Left colon (tissue), 2 donors: ENCODE data around the gene GGT5. TPM values are rescaled to one million over a fixed set of nuclear protein-coding genes. Genes with fewer than 3 reads are reported as not detected.
"Not testable (repeated sequence)": the region's sequence is repeated elsewhere in the genome, so short reads cannot be mapped to it uniquely, and the experiment has no call there.

Source experiments
- ATAC-seq: fragments of 200-7000 bp; cut with Tn5 transposase; one replicate; pipeline ENCODE4 v1.9.1; 2020; ENCODE audit warnings: mild to moderate bottlenecking, moderate library complexity
- DNase-seq, 2 donors: peaks; one replicate each; pipeline ENCODE4 v3.0.0-alpha.2; 2020
- intact Hi-C, 2 donors: fragments of 100-400 bp; cut with DNase I in 1 of 2; cut with micrococcal nuclease in 1 of 2; formaldehyde crosslinking; loops; one replicate each; pipeline versions ENCODE4 v1.11.2 to v1.14.0; 2022; cut with DNase I, micrococcal nuclease
- total RNA-seq, 2 donors: library from RNA; stranded (reverse); fragmentation: NEBNext Ultra II Directional; extraction: Animal tissue kit (Norgen Biotek cat#: 25700); gene quantifications; one replicate each; pipeline ENCODE4 v1.2.1, GENCODE V29; 2021
- donor health status: DM: no; HTN: no; CAD: no.
- donor health status: DM: yes; HTN: yes; CAD: no.

Gene GGT5
- total RNA-seq, 2 donors from 2014 or later = 3.7 to 6.7 TPM

DNA sequence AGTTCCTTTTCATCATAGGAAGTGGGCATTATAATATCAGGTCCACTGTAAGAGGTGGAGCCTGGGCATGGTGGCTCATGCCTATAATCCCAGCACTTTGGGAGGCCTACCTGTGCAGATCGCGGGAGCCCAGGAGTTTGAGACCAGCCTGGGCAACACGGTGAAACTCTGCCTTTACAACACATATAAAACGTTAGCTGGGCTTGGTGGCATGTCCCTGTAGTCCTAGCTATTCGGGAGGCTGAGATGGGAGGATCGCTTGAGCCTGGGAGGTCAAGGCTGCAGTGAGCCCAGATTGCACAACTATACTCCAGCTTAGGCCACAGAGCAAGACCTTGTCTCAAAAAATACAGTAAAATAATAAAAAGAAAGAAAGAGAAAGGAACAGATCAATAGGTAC, 21.6 kb upstream of the GGT5 start:
- intact Hi-C loops, DNase-seq, ATAC-seq: not testable (repeated sequence)

DNA sequence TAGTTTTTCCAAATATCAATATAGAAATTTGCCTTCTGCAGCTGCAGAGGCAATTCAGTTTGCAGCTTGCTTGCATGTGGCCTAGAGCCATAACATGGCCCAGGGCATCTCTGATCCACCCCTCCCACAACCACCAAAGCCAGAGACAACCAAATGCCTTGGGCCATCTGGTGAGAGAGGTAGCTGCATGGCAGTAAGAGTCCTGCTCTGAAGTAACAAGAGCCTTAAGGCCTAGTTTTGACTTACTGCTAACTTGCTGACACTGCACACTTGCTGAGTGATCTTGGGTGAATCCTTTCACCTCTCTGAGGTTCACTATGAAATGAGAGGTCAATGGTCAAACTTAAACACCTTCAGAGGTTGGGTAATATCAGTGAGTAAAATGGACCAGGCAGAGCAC, 20.9 kb upstream of the GGT5 start:
- ATAC-seq (no peak), DNase-seq (no peak)
- intact Hi-C loops = no loop called here

DNA sequence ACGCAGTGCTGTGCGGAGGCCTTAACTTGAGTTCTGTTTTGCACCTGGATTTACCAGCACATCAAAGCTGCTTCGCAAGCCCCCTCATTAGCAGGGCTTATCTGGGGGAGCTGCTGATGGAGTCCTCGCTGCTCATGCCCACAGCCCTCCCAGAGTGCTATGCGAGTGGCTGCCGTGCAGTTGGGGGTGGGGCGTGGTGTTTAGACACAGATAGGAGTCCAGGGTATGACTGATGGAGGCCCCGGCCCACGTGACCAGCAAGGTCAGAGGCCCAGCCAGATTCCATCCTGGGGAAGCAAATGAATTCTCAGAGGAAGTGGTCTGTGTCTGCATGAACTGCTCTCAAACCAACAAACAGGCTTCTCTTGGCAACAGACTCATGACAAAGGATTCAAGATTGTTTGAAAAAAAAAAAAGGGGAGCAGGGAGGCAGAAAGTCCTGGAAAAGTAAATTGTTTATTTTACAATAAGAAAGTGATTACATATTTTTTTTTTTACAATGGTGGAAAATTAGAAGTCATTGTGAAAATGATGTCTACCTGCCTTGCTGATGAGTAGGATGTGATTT, 19.5 kb upstream of the GGT5 start:
- DNase-seq, intact Hi-C loops, ATAC-seq: not testable (repeated sequence)

DNA sequence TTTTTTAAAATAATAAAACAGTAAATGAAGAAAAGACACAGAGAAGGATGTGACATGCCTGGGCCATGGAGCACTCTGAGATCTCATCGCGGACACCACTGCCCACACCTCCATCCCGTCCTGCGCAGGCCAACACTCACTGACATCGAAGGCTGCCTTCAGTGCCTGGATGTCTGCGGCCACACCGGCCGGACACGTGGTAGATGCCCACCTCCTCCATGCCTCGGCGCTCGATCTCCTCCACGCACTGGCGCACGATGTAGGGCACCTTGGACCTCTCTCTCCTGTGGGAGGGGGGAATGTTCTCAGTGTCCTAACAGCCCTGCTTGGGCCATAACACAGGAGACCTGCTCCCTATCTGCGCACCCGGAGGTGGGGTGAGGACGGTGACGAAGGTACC, 18.6 kb upstream of the GGT5 start:
- DNase-seq, intact Hi-C loops, ATAC-seq: not testable (repeated sequence)

DNA sequence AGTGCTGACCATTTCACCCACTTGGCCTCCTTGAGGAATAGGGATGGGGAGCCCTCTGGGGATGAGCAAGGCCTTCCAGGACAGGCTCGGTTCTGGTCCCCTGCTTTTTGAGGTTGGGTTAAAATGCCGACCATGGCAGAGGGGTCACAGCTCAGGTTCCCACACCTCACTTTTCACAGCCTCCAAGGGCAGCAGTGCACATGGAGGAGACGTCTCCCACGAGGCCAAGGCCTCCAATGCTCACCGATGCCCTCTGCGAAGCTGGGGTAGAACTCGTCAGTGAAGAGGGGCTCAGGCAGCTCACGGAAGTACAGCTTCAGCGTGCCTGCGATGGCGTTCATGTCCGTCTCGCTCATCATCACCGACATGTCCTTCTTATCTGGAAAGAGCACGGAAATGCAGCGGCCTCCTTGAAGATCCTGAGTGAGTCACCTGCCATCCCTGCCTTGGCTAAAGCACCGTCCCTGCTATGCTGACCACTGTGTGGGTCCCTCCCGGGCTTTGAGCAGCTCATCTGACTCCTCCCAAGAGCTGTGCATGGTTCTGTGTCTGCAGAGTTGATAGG, 17.4 kb upstream of the GGT5 start:
- intact Hi-C loops, DNase-seq, ATAC-seq: not testable (repeated sequence)

DNA sequence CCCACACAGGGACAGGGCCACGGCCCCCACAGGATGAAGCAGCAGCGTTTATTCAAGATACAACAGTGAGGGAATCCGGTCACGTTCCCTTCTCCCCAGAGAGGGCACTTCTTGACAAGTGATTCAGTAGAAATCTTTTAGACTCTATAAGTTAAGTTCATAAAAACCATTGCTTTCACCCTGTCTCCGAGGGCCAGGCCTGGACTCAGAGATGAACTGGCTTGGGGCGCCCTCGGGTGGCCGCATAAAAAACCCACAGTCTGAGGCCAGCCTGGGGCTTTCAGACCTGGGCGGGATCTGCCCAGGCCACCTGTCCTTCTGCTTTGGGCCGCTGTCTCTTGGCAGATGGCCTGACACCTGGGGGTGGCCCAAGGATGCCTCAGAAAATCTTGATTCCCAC, 14.6 kb upstream of the GGT5 start:
- peak; percentile 54 for ATAC-seq
- peak; percentile 67 to 74 for DNase-seq
- intact Hi-C loops = not testable (repeated sequence)

DNA sequence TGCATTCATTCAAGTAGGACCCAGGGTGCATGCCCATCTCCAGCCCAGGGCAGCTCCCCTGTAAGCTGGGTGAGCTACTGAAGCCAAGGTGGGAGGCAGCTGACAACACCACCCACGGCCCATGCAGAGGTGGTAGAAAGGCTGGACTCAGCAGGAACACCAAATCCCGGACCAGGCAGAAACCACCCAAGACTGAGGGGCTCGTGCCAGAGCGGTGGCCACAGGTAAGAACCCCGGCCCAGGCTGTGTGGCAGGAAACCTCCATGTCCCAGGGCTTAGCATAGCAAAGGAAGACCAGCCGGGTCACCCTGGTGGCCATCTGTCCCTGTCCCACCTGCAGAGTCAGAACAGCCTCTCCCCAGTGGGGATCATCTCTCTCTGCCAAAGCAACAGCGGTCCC, 11.9 kb upstream of the GGT5 start:
- intact Hi-C loops, DNase-seq, ATAC-seq: not testable (repeated sequence)

DNA sequence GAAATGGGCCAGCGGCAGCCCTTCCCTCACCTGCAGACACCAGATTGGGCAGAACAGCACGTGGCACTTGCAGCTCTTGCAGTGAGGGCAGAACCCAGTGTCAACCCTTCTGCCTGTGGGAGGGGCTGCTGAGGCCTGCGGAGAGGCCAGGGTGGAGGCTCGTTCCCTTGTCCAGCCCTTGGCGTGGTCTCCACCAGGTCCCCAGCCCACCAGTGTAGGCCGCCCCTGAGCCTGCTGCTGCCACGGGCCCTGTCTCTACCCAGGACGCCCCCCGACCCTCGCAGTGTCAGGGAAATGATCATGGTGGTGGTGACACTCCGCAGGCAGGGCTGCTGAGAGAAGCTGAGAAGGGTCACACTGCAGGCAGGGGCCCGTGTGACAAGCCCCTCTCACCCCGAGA, 11.3 kb upstream of the GGT5 start:
- DNase-seq, ATAC-seq, intact Hi-C loops: not testable (repeated sequence)

DNA sequence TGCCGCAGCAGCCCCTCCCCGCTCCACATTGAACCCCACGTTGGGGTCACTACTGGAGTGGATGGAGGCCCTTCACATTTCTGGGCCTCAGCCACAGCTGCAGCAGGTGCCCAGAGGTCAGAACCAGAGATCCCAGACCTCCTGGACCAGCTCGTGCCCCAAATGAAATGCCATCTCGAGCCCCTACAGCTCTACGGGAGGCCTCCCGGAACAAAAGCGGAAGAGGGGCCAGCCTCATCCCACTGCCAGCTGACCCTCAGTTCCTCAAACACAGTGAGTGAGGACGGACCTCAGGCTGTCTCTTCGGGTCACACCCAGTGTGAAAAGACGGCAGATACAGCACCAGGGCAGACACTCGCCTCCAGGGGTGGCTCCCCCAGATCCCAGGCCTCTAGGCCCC, 8.2 kb upstream of the GGT5 start:
- DNase-seq, intact Hi-C loops, ATAC-seq: not testable (repeated sequence)

DNA sequence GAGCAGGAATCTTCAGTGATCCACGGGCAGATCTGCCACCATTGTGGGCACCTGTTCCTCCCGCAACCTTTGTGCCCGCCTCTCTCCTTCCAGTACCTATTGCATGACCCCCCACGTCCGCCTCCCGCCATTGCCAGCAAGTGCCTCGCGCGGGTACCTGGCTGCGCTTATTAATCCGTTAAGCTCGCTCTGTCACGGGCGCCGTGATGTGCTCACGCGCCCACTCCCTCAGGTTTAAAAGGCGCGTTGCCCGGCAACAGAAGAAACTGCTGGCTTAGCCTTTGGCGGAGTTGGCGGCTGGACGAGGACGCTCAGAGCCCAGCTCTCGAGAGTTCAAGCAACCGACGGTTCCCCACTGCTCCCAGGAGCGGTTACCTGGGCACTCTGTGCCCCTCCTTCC, 6.4 kb upstream of the GGT5 start:
- not testable (repeated sequence) for ATAC-seq, DNase-seq

DNA sequence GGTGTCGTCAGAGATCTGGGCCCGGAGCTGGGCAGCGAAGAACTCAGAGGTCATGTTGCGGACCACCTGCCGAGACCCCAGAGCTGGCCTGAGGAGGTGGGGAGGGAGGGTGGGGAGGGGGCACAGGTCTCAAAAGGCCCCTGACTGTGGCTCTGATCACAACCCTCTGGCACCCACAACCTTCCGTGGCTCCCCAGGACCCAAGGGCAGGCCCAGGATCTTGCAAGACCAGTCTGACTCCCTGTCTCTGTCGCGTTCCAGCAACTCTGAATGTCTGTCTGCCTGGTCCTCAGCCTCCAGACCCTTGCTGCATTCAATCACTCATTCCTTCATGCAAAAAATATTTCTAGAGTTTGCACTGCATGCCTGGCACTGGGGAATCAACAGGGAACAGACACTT, 4.5 kb upstream of the GGT5 start:
- intact Hi-C loops = loop anchor here in 1 of 2 donors (10.0 kb wide), 1 partner anchor 55 kb away; no protein-coding TSS in a partner anchor
- not testable (repeated sequence) for DNase-seq

More for the DNA sequence above, 6.4 kb upstream of the GGT5 start:
- intact Hi-C loops = not testable (repeated sequence)

DNA sequence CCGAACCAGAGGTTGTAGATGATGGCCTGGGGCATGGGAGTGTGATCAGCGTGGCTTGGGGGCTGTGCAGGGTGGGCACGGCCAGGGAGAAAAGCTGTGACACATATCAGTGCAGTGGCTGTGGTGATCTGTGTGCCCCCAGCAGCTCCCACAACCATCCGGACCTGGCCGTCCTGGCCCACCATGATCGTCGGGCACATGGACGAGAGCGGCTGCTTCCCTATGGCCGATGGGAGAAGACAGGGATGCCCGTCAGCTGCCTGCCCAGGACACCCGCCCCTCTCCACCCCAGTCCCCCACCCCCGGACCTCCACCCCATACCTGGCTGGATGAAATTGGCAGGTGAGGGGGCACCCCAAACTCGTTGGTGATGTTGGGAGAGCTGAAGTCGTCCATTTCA, 3.7 kb upstream of the GGT5 start:
- not testable (repeated sequence) for ATAC-seq, DNase-seq
- intact Hi-C loops = loop anchor here in 1 of 2 donors (10.0 kb wide), 1 partner anchor 54 kb away; no protein-coding TSS in a partner anchor

More for the DNA sequence above, 4.5 kb upstream of the GGT5 start:
- ATAC-seq = not testable (repeated sequence)

DNA sequence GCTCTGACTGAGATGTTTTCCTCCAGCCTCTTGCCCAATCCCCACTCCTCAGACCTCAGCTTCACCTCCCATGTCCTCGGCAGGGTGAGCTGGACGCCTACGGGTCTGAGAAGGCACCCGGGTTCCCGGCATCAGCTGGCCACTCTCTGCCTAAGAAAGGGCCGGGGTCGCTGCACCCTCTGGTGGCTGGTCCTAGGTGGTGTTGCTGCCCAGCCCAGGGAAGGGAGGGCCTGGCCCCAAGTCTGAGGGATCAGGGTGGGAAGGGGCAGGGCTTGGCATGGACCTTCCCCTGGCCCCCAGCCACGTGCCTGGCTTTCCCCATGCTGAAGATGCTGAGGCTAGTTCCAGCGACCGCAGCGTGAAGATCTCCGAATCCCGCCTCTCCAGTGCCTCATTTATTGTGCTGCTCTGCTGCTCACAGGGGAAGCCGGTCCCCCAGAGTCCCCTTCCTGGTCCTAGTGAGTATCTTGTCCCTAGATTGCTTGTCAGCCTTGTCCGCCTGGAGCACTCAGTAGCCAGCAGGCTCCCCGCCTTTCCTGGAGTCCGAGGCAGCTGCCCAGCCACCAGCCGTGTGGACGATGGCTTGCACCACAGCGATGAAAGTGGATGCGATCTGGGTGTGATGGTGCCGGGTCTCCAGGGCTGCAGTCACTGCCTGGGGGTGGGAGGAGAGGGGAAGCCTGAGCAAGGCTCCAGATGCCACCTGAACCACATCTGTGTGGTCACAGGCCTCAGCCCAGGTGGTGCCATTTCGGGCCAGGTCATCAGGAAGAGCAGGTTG, 2.9 kb upstream of the GGT5 start:
- intact Hi-C loops = loop anchor here in 1 of 2 donors (10.0 kb wide), 1 partner anchor 53 kb away; no protein-coding TSS in a partner anchor
- peak; percentile 77 to 80 for DNase-seq
- ATAC-seq = peak; percentile 91

DNA sequence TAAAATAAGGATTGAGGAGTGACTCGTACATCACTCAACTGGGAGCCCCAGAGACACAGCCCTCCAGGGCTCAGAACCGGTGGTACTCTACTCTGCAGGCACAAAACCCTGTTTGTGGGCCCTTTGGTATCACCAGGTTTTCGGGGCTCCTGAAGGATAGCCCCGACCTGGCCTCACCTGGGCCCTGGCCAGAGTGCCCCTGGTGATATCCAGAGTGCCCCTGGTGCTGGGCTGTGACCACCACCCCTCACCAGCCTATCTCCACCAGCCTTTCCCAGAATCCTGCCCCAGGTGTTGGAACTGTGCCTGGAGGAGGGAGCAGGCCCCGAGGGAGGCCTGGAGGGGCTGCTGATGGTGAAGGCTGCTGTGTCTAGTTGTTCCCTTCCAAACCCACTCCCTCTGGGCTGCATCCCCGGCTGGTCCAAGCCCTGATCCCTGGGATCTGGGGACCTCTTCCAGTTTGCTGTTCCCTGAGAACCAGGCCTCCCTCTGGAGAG, 2.2 kb upstream of the GGT5 start:
- intact Hi-C loops = loop anchor here in 1 of 2 donors (10.0 kb wide), 1 partner anchor 52 kb away; no protein-coding TSS in a partner anchor
- ATAC-seq = no peak
- DNase-seq = no peak

DNA sequence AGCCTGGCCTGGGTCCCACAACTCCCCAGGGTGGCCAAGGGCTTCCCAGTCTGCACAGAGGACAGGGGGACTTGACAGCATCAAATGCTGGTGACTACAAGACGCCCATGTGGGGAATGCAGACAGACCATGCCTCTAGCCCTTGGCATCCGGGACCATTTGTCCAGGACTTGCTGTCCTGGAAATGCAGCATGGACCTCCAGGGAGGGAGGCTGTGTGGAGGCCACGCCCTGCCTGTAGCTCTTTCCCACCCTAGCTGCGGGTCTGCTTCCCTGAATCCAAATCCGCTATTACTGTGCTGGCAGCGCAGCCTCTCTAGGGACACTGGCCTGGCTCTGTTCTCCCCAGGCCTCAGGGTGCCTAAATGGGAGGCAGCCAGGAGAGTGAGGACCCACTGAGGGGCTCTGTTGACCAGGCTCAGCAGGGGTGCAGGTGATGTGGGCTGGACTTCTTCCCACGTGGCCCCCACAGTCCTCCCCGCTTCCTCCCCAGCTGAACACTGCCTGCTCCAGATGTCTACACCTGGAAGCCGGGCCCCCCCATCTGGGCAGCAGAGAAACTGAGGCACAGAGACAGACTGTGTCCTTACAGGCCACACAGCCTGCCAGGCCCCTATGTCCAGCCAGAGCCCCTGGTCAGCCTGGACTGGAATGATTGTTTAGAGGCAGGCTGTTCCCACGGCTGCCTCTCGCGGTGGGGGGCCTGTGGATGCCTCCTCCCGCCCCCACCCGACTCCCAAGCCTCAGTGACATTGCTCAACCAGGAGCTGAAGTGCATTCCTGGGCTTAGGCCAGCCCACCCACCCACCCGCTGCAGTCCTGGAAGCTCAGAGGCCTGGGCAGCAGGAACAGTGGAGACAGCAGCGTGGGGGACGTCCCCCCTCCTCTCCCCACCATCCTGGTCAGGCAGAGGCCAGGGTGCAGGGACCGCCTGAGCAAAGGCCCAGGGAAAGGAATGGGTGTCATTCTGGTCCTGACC, 991 bp upstream of the GGT5 start:
- intact Hi-C loops = loop anchor here in 1 of 2 donors (10.0 kb wide), 1 partner anchor 51 kb away; no protein-coding TSS in a partner anchor
- peak; percentile 23 to 61 for DNase-seq
- ATAC-seq = not testable (repeated sequence)

DNA sequence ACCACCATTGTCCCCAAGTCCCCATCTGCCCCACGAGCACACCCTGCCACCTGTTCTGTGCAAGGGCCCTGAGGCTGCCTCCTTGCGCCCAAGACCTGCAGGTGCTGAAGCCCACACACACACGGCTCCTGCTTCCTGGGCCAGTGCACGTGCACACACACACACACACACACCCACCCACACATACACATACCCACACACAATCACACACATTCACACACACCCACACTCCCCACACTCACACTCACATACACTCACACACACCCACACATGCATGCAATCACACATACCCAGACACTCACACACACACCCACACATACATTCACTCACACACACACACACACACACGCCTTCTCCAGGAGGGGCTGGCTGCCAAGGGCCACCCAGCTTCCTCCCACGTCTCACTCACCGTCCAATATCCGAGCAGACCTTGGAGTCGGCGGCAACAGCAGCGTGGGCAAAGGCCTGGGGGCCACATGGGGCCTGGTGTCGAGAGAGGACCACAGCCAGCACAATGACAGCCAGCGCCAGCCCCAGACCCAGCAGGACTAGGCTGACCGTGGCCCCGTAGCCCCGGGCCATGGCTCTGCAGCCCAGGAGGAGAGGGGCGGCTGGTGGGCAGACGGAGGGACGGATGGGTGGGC, 616 bp downstream of the GGT5 start:
- ATAC-seq (no peak), DNase-seq (peak in 1 of 2 donors; percentile 23)
- intact Hi-C loops = loop anchor here in 1 of 2 donors (10.0 kb wide), 1 partner anchor 49 kb away; no protein-coding TSS in a partner anchor

DNA sequence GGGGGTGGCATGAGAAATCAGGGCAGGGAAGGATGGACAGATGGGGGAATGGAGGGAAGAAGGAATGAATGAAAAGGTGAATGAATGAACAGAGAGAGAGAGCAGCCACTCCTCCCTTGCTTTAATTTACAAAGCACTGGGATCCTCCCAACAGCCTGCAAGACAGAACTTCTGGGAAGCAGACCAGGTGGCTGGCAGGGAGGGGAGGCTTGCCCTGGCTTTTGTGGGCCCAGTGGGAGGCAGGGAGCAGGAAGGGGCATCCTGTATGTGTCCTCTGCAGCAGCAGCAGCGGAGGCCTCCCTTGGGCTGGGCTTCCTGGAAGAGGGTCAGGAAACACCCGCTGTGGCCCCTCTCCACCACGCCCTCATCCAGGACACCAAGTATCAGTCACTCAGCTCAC, 1.5 kb downstream of the GGT5 start:
- intact Hi-C loops = loop anchor here in 1 of 2 donors (10.0 kb wide), 1 partner anchor 49 kb away; no protein-coding TSS in a partner anchor
- ATAC-seq, DNase-seq: not testable (repeated sequence)
